H1 (cell line): ENCODE results near the gene EXOSC5. TPM values are rescaled to one million over a fixed set of nuclear protein-coding genes. Genes with fewer than 3 reads are reported as not detected.

Experiments used
- CBX8 ChIP-seq: fragments of 300-800, 300-1000 bp; sonication (generic); IDR thresholded peaks from 2 replicates; pipeline ENCODE4 v1.7.1; 2016; ENCODE audit warnings: low read depth, low read length, borderline replicate concordance
- CEBPB ChIP-seq: IDR thresholded peaks from 2 replicates; pipeline ENCODE4 v1.6.1; 2012; ENCODE audit warnings: low read depth, low read length
- SIRT6 ChIP-seq: IDR thresholded peaks from one replicate; pipeline ENCODE4 v1.7.1; 2012; ENCODE audit warnings: low read length, inconsistent platforms
- polyA plus RNA-seq, 7 experiments: library from polyadenylated mRNA; depleted of rRNA in 3 of 7; stranded (reverse) in 5 of 7; unstranded in 2 of 7; fragments of >200 nt in 5 of 7; fragments of 200-250 nt in 2 of 7; gene quantifications; 1 replicate in 5 of 7; 2 replicates in 1 of 7; 4 replicates in 1 of 7; pipeline versions ENCODE4 v1.2.1 to v1.2.3, GENCODE V29; 2011 to 2013; ENCODE audit warnings: missing spikeins in 2 of 7, mixed read lengths in 2 of 7
- total RNA-seq: library from RNA; stranded (reverse); fragmentation: NEBNext Ultra II Directional; extraction: Animal tissue kit (Norgen Biotek cat#: 25700); gene quantifications from 2 replicates; pipeline ENCODE4 v1.2.1, GENCODE V29; 2021
- TF ChIP-seq, protein P1 (sequence below): fragments of 300-600 bp; sonication (generic); IDR thresholded peaks from 2 replicates; pipeline ENCODE4 v1.7.1; 2012; ENCODE audit warnings: low read length, moderate library complexity, mild to moderate bottlenecking, inconsistent platforms; ENCODE audit not compliant: insufficient replicate concordance

The EXOSC5 gene
- total and polyA plus RNA-seq, 2 of the 8 experiments (the other 6 are each of a cell fraction or from before 2014, with no cell fraction given) = 56.2 to 92.8 TPM

DNA sequence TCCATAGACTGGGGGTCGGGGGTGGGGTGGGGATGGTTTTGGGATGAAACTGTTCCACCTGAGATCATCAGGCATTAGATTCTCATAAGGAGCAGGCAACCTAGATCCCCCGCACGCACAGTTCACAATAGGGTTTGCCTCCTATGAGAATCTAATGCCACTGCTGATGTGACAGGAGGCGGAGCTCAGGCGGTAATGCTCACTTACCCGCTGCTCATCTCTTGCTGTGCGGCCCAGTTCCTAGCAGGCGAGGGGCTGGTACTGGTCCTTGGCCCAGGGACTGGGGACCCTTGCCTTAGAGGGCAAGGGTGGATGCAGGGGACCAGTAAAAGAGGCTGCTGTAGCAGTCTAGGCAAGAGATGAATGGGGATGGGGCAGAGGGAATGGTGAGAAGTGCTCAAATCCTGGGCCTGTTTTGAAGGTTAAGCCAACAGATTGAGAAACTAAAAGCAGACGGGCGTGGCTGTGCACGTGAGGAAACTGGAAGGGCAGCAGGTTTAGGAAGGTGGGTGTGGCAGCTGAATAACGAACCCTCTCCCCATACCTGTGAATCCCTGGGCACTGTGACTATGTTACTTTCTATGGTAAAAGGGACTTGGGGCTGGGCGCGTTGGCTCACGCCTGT is 44.3 kb upstream of the EXOSC5 start (continued):
- TF ChIP-seq, protein P1, sequence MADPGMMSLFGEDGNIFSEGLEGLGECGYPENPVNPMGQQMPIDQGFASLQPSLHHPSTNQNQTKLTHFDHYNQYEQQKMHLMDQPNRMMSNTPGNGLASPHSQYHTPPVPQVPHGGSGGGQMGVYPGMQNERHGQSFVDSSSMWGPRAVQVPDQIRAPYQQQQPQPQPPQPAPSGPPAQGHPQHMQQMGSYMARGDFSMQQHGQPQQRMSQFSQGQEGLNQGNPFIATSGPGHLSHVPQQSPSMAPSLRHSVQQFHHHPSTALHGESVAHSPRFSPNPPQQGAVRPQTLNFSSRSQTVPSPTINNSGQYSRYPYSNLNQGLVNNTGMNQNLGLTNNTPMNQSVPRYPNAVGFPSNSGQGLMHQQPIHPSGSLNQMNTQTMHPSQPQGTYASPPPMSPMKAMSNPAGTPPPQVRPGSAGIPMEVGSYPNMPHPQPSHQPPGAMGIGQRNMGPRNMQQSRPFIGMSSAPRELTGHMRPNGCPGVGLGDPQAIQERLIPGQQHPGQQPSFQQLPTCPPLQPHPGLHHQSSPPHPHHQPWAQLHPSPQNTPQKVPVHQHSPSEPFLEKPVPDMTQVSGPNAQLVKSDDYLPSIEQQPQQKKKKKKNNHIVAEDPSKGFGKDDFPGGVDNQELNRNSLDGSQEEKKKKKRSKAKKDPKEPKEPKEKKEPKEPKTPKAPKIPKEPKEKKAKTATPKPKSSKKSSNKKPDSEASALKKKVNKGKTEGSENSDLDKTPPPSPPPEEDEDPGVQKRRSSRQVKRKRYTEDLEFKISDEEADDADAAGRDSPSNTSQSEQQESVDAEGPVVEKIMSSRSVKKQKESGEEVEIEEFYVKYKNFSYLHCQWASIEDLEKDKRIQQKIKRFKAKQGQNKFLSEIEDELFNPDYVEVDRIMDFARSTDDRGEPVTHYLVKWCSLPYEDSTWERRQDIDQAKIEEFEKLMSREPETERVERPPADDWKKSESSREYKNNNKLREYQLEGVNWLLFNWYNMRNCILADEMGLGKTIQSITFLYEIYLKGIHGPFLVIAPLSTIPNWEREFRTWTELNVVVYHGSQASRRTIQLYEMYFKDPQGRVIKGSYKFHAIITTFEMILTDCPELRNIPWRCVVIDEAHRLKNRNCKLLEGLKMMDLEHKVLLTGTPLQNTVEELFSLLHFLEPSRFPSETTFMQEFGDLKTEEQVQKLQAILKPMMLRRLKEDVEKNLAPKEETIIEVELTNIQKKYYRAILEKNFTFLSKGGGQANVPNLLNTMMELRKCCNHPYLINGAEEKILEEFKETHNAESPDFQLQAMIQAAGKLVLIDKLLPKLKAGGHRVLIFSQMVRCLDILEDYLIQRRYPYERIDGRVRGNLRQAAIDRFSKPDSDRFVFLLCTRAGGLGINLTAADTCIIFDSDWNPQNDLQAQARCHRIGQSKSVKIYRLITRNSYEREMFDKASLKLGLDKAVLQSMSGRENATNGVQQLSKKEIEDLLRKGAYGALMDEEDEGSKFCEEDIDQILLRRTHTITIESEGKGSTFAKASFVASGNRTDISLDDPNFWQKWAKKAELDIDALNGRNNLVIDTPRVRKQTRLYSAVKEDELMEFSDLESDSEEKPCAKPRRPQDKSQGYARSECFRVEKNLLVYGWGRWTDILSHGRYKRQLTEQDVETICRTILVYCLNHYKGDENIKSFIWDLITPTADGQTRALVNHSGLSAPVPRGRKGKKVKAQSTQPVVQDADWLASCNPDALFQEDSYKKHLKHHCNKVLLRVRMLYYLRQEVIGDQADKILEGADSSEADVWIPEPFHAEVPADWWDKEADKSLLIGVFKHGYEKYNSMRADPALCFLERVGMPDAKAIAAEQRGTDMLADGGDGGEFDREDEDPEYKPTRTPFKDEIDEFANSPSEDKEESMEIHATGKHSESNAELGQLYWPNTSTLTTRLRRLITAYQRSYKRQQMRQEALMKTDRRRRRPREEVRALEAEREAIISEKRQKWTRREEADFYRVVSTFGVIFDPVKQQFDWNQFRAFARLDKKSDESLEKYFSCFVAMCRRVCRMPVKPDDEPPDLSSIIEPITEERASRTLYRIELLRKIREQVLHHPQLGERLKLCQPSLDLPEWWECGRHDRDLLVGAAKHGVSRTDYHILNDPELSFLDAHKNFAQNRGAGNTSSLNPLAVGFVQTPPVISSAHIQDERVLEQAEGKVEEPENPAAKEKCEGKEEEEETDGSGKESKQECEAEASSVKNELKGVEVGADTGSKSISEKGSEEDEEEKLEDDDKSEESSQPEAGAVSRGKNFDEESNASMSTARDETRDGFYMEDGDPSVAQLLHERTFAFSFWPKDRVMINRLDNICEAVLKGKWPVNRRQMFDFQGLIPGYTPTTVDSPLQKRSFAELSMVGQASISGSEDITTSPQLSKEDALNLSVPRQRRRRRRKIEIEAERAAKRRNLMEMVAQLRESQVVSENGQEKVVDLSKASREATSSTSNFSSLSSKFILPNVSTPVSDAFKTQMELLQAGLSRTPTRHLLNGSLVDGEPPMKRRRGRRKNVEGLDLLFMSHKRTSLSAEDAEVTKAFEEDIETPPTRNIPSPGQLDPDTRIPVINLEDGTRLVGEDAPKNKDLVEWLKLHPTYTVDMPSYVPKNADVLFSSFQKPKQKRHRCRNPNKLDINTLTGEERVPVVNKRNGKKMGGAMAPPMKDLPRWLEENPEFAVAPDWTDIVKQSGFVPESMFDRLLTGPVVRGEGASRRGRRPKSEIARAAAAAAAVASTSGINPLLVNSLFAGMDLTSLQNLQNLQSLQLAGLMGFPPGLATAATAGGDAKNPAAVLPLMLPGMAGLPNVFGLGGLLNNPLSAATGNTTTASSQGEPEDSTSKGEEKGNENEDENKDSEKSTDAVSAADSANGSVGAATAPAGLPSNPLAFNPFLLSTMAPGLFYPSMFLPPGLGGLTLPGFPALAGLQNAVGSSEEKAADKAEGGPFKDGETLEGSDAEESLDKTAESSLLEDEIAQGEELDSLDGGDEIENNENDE = no peak
- TF ChIP-seq SIRT6 (no peak), CEBPB (no peak), CBX8 (no peak)
